Tibial nerve (tissue), 4 donors: ENCODE measurements around the gene BMP8B. TPM values are rescaled to one million over a fixed set of nuclear protein-coding genes. Genes with fewer than 3 reads are reported as not detected.

Source experiments
- DNase-seq, 2 donors: peaks; one replicate each; pipeline ENCODE4 v3.0.0-alpha.2; 2019; ENCODE audit warnings: low spot score in 2 of 2
- H3K27ac ChIP-seq, 4 donors: fragments of 200-600 bp; sonication (generic) in 3 of 4; one replicate each; pipeline ENCODE4 v1.5.1; 2017 to 2019; ENCODE audit warnings: mild to moderate bottlenecking in 1 of 4
- H3K27me3 ChIP-seq, 2 donors: fragments of 200-600 bp; sonication (generic) in 1 of 2; one replicate each; pipeline versions ENCODE4 v1.5.1 to v1.6.0; 2017 to 2019
- H3K36me3 ChIP-seq, 3 donors: fragments of 200-600 bp; sonication (generic); one replicate each; pipeline ENCODE4 v1.5.1; 2018 to 2019
- H3K4me1 ChIP-seq, 4 donors: fragments of 200-600 bp; sonication (generic) in 3 of 4; one replicate each; pipeline ENCODE4 v1.5.1; 2017 to 2019
- H3K4me3 ChIP-seq, 4 donors: fragments of 200-600 bp; sonication (generic) in 3 of 4; one replicate each; pipeline ENCODE4 v1.5.1; 2017 to 2019; ENCODE audit warnings: mild to moderate bottlenecking in 1 of 4, moderate library complexity in 1 of 4
- H3K9me3 ChIP-seq, 4 donors: fragments of 200-600 bp; sonication (generic) in 3 of 4; one replicate each; pipeline ENCODE4 v1.5.1; 2017 to 2019
- CTCF ChIP-seq, 5 experiments: fragments of 200-600 bp in 3 of 5; fragments of 450-650 bp in 2 of 5; sonication (generic) in 3 of 5; IDR thresholded peaks; one replicate each; pipeline ENCODE4 v1.5.1; 2016 to 2019; ENCODE audit warnings: antibody characterized with exemption in 5 of 5, mild to moderate bottlenecking in 3 of 5, moderate library complexity in 2 of 5
- EP300 ChIP-seq, 2 donors: sonication (generic); formaldehyde crosslinking; IDR thresholded peaks; one replicate each; pipeline ENCODE4 v1.6.1; 2017; ENCODE audit warnings: antibody characterized with exemption in 2 of 2, mild to moderate bottlenecking in 1 of 2
- POLR2A ChIP-seq, 2 donors: fragments of 450-650 bp; IDR thresholded peaks; one replicate each; pipeline ENCODE4 v1.6.1; 2017; ENCODE audit warnings: antibody characterized with exemption in 2 of 2, mild to moderate bottlenecking in 2 of 2, moderate library complexity in 2 of 2
- WGBS, 2 donors: methylation state at CpG; one replicate each; pipeline ENCODE4 v1.1.5; 2018; 5-methylcytosine and 5-hydroxymethylcytosine counted together
- total RNA-seq, 4 donors: library from RNA; depleted of rRNA; stranded (reverse); fragments of >200 nt; gene quantifications; one replicate each; pipeline ENCODE4 v1.1.0, GENCODE V29; 2016

The BMP8B gene
- total RNA-seq, 4 donors from 2014 or later: 13.6 to 33.9 (median 29.5) TPM

- TF ChIP-seq CTCF (IDR thresholded peaks at IDR 0.05): no peak
- no peak for TF ChIP-seq POLR2A (IDR thresholded peaks at IDR 0.05)
- TF ChIP-seq EP300 (IDR thresholded peaks at IDR 0.05): no peak
- DNase-seq: no peak
- no peaks in the 10 kb centered on the region for H3K4me1 ChIP-seq
- H3K27ac ChIP-seq: no peak overlapping the region
- H3K9me3 ChIP-seq: peaks cover 0 to 15% (median 0%) of the 10 kb centered on the region in 4 donors
- H3K36me3 ChIP-seq: peaks cover 0 to 16% (median 0%) of the 10 kb centered on the region in 3 donors
- 77 to 85% methylated on average over 7 to 8 of the region's 8 CpGs for WGBS, 2 donors
- H3K27me3 ChIP-seq: no peaks in the 10 kb centered on the region
- H3K4me3 ChIP-seq: no peak overlapping the region
Measured at GRCh38 chr1:39808784-39809517, 20.3 kb upstream of the BMP8B start.

- no peak for DNase-seq
- TF ChIP-seq POLR2A (IDR thresholded peaks at IDR 0.05) (no peak), EP300 (IDR thresholded peaks at IDR 0.05) (no peak), CTCF (IDR thresholded peaks at IDR 0.05) (no peak)
- Histone ChIP-seq H3K9me3 (peaks cover 0 to 15% (median 0%) of the 10 kb centered on the region in 4 donors), H3K4me1 (no peaks in the 10 kb centered on the region), H3K36me3 (peaks cover 0 to 16% (median 0%) of the 10 kb centered on the region in 3 donors), H3K27ac (no peak overlapping the region), H3K27me3 (no peaks in the 10 kb centered on the region), H3K4me3 (no peak overlapping the region)
- 96 to 97% methylated on average over 2 of the region's 2 CpGs for WGBS, 2 donors
Measured at GRCh38 chr1:39805385-39805784, 16.7 kb upstream of the BMP8B start.

GRCh38 chr1:39802496-39803260, 14.0 kb upstream of the BMP8B start:
- DNase-seq: no peak
- TF ChIP-seq POLR2A (IDR thresholded peaks at IDR 0.05): no peak
- TF ChIP-seq CTCF (IDR thresholded peaks at IDR 0.05): no peak
- Histone ChIP-seq H3K4me1 (peaks cover 0 to 8% (median 5%) of the 10 kb centered on the region in 4 donors), H3K9me3 (peaks cover 0 to 15% (median 0%) of the 10 kb centered on the region in 4 donors), H3K27me3 (no peaks in the 10 kb centered on the region), H3K36me3 (peaks cover 0 to 10% (median 0%) of the 10 kb centered on the region in 3 donors), H3K4me3 (no peak overlapping the region), H3K27ac (no peak overlapping the region)
- 88 to 89% methylated on average over 14 of the region's 14 CpGs for WGBS, 2 donors

- Histone ChIP-seq H3K36me3 (peaks cover 0 to 2% (median 0%) of the 10 kb centered on the region in 3 donors), H3K27ac (no peak overlapping the region), H3K4me1 (peaks cover 0 to 8% (median 5%) of the 10 kb centered on the region in 4 donors), H3K4me3 (no peak overlapping the region), H3K27me3 (no peaks in the 10 kb centered on the region), H3K9me3 (peaks cover 0 to under 1% (median 0%) of the 10 kb centered on the region in 4 donors)
- WGBS, 2 donors: 84 to 87% methylated on average over 3 of the region's 3 CpGs
- no peak for DNase-seq
- TF ChIP-seq CTCF (IDR thresholded peaks at IDR 0.05) (no peak), EP300 (IDR thresholded peaks at IDR 0.05) (no peak), POLR2A (IDR thresholded peaks at IDR 0.05) (no peak)
Measured at GRCh38 chr1:39800471-39800835, 11.8 kb upstream of the BMP8B start.
